RWPE2 (cell line): Measurements from ENCODE around the gene TMEM176B.

Source experiments
- ATAC-seq: fragments of 200-7000 bp; cut with Tn5 transposase; 3 replicates; pipeline ENCODE4 v1.9.1; 2021; ENCODE audit warnings: low read depth
- DNase-seq: peaks from one replicate; pipeline ENCODE4 v3.0.0-alpha.2; 2020; ENCODE audit warnings: low spot score
- H3K27ac ChIP-seq: fragments of 450-650 bp; 2 replicates; pipeline ENCODE4 v1.5.1; 2017; ENCODE audit warnings: mild to moderate bottlenecking; ENCODE audit not compliant: poor library complexity, severe bottlenecking
- H3K27me3 ChIP-seq: fragments of 250-450 bp; sonication (Bioruptor Pico); 2 replicates; pipeline ENCODE4 v1.5.1; 2021; ENCODE audit warnings: mild to moderate bottlenecking, moderate library complexity; ENCODE audit not compliant: insufficient read depth, poor library complexity, severe bottlenecking
- H3K36me3 ChIP-seq: fragments of 250-450 bp; sonication (Bioruptor Pico); 2 replicates; pipeline ENCODE4 v1.5.1; 2020; ENCODE audit warnings: low read depth, mild to moderate bottlenecking, moderate library complexity
- H3K4me1 ChIP-seq: fragments of 250-450 bp; sonication (Bioruptor Pico); 2 replicates; pipeline ENCODE4 v1.5.1; 2021; ENCODE audit warnings: mild to moderate bottlenecking, moderate library complexity; ENCODE audit not compliant: insufficient read depth, poor library complexity, severe bottlenecking
- H3K4me3 ChIP-seq: fragments of 250-450 bp; sonication (Bioruptor Pico); 2 replicates; pipeline ENCODE4 v1.5.1; 2021; ENCODE audit warnings: mild to moderate bottlenecking, moderate library complexity; ENCODE audit not compliant: severe bottlenecking
- H3K9me3 ChIP-seq: fragments of 250-450 bp; sonication (Bioruptor Pico); 2 replicates; pipeline ENCODE4 v1.5.1; 2021; ENCODE audit warnings: mild to moderate bottlenecking, moderate library complexity; ENCODE audit not compliant: severe bottlenecking
- TF ChIP-seq, protein P1 (sequence below): fragments of 450-650 bp; IDR thresholded peaks from one replicate; pipeline ENCODE4 v1.5.1; 2017; ENCODE audit warnings: mild to moderate bottlenecking, moderate library complexity; ENCODE audit not compliant: poor library complexity, severe bottlenecking

TMEM176B gene

DNA sequence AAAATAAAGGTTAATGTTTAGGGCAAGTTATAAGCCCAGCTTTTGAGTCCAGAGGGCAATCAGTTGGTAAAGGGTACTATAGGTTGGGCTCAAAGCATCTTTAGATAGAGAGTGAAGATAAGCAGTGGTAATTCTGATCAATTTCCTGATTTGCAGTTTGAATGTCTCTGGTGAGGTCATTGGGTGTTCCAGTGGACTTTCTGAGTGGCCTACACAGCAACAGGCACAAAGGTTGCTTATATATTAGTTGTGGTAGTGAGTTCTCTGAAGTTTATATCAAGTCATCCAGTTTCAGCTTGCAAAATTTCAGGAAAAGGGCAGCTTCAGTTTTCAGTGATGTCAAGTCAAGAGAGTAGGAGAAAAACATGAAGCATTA lies 33.8 kb downstream of the TMEM176B start:
- no peak for DNase-seq
- TF ChIP-seq, protein P1, sequence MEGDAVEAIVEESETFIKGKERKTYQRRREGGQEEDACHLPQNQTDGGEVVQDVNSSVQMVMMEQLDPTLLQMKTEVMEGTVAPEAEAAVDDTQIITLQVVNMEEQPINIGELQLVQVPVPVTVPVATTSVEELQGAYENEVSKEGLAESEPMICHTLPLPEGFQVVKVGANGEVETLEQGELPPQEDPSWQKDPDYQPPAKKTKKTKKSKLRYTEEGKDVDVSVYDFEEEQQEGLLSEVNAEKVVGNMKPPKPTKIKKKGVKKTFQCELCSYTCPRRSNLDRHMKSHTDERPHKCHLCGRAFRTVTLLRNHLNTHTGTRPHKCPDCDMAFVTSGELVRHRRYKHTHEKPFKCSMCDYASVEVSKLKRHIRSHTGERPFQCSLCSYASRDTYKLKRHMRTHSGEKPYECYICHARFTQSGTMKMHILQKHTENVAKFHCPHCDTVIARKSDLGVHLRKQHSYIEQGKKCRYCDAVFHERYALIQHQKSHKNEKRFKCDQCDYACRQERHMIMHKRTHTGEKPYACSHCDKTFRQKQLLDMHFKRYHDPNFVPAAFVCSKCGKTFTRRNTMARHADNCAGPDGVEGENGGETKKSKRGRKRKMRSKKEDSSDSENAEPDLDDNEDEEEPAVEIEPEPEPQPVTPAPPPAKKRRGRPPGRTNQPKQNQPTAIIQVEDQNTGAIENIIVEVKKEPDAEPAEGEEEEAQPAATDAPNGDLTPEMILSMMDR: no peak
- no peak overlapping the region for H3K4me3 ChIP-seq
- ATAC-seq: no peak
- H3K9me3 ChIP-seq: no peaks in the 10 kb centered on the region
- H3K36me3 ChIP-seq: no peaks in the 10 kb centered on the region
- H3K4me1 ChIP-seq: no peaks in the 10 kb centered on the region
- no peak overlapping the region for H3K27ac ChIP-seq
- peaks cover 4% of the 10 kb centered on the region for H3K27me3 ChIP-seq

GRCh38 chr7:150759479-150759878 lies 40.7 kb downstream of the TMEM176B start:
- Histone ChIP-seq H3K4me1 (no peaks in the 10 kb centered on the region), H3K9me3 (no peaks in the 10 kb centered on the region), H3K36me3 (no peaks in the 10 kb centered on the region), H3K27me3 (peaks cover 10% of the 10 kb centered on the region), H3K27ac (no peak overlapping the region), H3K4me3 (no peak overlapping the region)
- TF ChIP-seq, protein P1: no peak
- ATAC-seq (no peak), DNase-seq (no peak)

DNA sequence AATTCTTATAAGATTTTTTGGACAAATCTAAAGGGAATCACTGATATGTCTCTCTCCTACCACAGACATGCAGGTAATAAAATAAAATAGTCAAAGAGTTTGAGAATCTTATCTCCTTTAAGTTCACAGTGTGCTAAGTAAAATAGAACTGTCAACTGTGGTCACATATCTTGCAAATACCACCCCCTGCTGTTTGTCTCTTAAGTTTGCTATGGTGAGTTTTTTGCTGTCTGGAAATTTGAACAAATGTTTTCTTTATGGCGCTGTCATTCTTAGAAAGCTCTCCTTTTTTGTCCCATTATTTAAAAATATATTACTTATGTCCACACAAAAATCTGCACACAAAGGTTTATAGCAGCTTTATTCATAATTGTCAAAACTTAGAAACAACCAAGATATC lies 43.3 kb downstream of the TMEM176B start:
- TF ChIP-seq, protein P1: peak; percentile 34
- ATAC-seq: no peak
- peaks cover 10% of the 10 kb centered on the region for H3K27me3 ChIP-seq
- no peaks in the 10 kb centered on the region for H3K36me3 ChIP-seq
- H3K9me3 ChIP-seq: no peaks in the 10 kb centered on the region
- DNase-seq: no peak
- H3K4me1 ChIP-seq: no peaks in the 10 kb centered on the region
- no peak overlapping the region for H3K27ac ChIP-seq
- no peak overlapping the region for H3K4me3 ChIP-seq

DNA sequence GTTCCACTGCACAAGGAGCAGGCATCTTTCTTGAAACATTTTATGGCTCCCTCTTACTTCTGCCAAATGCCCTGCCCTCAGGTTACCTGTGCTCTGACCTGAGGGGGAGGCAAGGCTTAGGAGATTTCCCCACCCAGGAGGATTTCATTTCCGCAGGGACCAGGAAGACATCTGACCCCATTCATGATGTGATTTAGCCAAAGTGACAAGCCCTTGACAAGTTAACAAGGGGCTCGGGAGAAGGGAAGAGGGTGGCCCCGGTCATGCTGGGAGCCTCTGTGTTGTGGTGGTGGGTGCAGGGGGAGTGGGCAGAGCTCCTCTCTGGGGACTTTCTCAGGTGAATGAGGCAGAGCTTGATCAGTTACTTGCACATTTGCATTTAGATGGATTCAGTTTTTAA lies 44.0 kb downstream of the TMEM176B start:
- DNase-seq (no peak), ATAC-seq (no peak)
- Histone ChIP-seq H3K36me3 (no peaks in the 10 kb centered on the region), H3K4me3 (no peak overlapping the region), H3K4me1 (no peaks in the 10 kb centered on the region), H3K9me3 (no peaks in the 10 kb centered on the region), H3K27ac (no peak overlapping the region), H3K27me3 (peaks cover 14% of the 10 kb centered on the region)
- TF ChIP-seq, protein P1: no peak

- Histone ChIP-seq H3K9me3 (no peaks in the 10 kb centered on the region), H3K36me3 (no peaks in the 10 kb centered on the region), H3K4me3 (no peak overlapping the region), H3K27me3 (peaks cover 16% of the 10 kb centered on the region), H3K27ac (no peak overlapping the region), H3K4me1 (no peaks in the 10 kb centered on the region)
- DNase-seq (no peak), ATAC-seq (no peak)
- TF ChIP-seq, protein P1: no peak
Measured at GRCh38 chr7:150755473-150756099, 44.6 kb downstream of the TMEM176B start.
